GM23338 (cell line): Measurements from ENCODE around the gene CYP20A1. TPM values are rescaled to one million over a fixed set of nuclear protein-coding genes. Genes with fewer than 3 reads are reported as not detected.

Experiments
- ATAC-seq: fragments of 200-7000 bp; cut with Tn5 transposase; 3 replicates; pipeline ENCODE4 v1.9.1; 2020
- DNase-seq: peaks from one replicate; pipeline ENCODE4 v3.0.0-alpha.2; 2015; ENCODE audit warnings: low spot score
- H2AFZ ChIP-seq: fragments of 200-600 bp; sonication (generic); 2 replicates; pipeline ENCODE4 v1.8.0; 2016; ENCODE audit warnings: antibody characterized with exemption, mild to moderate bottlenecking, moderate library complexity
- H3F3A ChIP-seq: fragments of 200-600 bp; sonication (generic); replicated peaks from 2 replicates; pipeline ENCODE4 v1.8.0; 2017; ENCODE audit warnings: antibody characterized with exemption, mixed run types, low read depth
- H3K27ac ChIP-seq: fragments of 200-600 bp; sonication (generic); 2 replicates; pipeline ENCODE4 v1.6.1; 2016; ENCODE audit warnings: low read depth
- H3K27me3 ChIP-seq: fragments of 200-600 bp; sonication (generic); 2 replicates; pipeline ENCODE4 v1.8.0; 2016; ENCODE audit warnings: mild to moderate bottlenecking, mixed run types, moderate library complexity; ENCODE audit not compliant: insufficient read depth
- H3K36me3 ChIP-seq: fragments of 200-600 bp; sonication (generic); 2 replicates; pipeline ENCODE4 v1.8.0; 2016; ENCODE audit warnings: mild to moderate bottlenecking; ENCODE audit not compliant: insufficient read depth
- H3K4me1 ChIP-seq: fragments of 200-600 bp; sonication (generic); 2 replicates; pipeline ENCODE4 v1.8.0; 2016; ENCODE audit warnings: mild to moderate bottlenecking, moderate library complexity; ENCODE audit not compliant: insufficient read depth
- H3K4me2 ChIP-seq: fragments of 200-600 bp; sonication (generic); 2 replicates; pipeline ENCODE4 v1.7.1; 2017; ENCODE audit warnings: mixed run types
- H3K4me3 ChIP-seq: fragments of 200-600 bp; sonication (generic); 2 replicates; pipeline ENCODE4 v1.6.1; 2016; ENCODE audit warnings: mixed run types
- H3K79me2 ChIP-seq: fragments of 200-600 bp; sonication (generic); replicated peaks from 2 replicates; pipeline ENCODE4 v1.8.0; 2017; ENCODE audit warnings: mild to moderate bottlenecking; ENCODE audit not compliant: insufficient read depth
- H3K9me2 ChIP-seq: fragments of 200-600 bp; sonication (generic); 2 replicates; pipeline ENCODE4 v1.8.0; 2017; ENCODE audit not compliant: insufficient read depth
- H4K20me1 ChIP-seq: fragments of 200-600 bp; sonication (generic); replicated peaks from 2 replicates; pipeline ENCODE4 v1.8.0; 2017; ENCODE audit warnings: mild to moderate bottlenecking; ENCODE audit not compliant: insufficient read depth
- H3K27ac Mint-ChIP-seq: 2 replicates; pipeline ENCODE4 v1.8.0; 2020; ENCODE audit warnings: inconsistent platforms, mild to moderate bottlenecking, moderate library complexity, mixed read lengths
- H3K27me3 Mint-ChIP-seq: 3 replicates; pipeline ENCODE4 v1.8.0; 2022; ENCODE audit warnings: low read depth, mild to moderate bottlenecking, moderate library complexity, mixed read lengths, inconsistent platforms; ENCODE audit not compliant: insufficient read depth, poor library complexity
- H3K36me3 Mint-ChIP-seq: 3 replicates; pipeline ENCODE4 v1.8.0; 2021; ENCODE audit warnings: low read depth, mild to moderate bottlenecking, inconsistent platforms, moderate library complexity, mixed read lengths
- H3K4me1 Mint-ChIP-seq: 3 replicates; pipeline ENCODE4 v1.8.0; 2020; ENCODE audit warnings: mild to moderate bottlenecking, inconsistent platforms, mixed read lengths
- H3K4me3 Mint-ChIP-seq: 3 replicates; pipeline ENCODE4 v1.8.0; 2021; ENCODE audit warnings: moderate library complexity, mild to moderate bottlenecking, inconsistent platforms, mixed read lengths
- H3K9me3 Mint-ChIP-seq: 3 replicates; pipeline ENCODE4 v1.8.0; 2020; ENCODE audit warnings: moderate library complexity, mild to moderate bottlenecking, inconsistent platforms, mixed read lengths
- CREB1 ChIP-seq: fragments of 250-450 bp; sonication (Bioruptor Pico); IDR thresholded peaks from 2 replicates; pipeline ENCODE4 v1.5.0; 2020; ENCODE audit warnings: low read depth, mild to moderate bottlenecking, moderate library complexity
- EZH2 ChIP-seq: fragments of 200-600 bp; sonication (generic); IDR thresholded peaks from one replicate; pipeline ENCODE4 v1.8.0; 2017; ENCODE audit warnings: antibody characterized with exemption, mild to moderate bottlenecking, low read depth; ENCODE audit not compliant: unreplicated experiment
- JUNB ChIP-seq: IDR thresholded peaks from one replicate; pipeline ENCODE4 v1.6.1; 2016; ENCODE audit warnings: antibody characterized with exemption; ENCODE audit not compliant: unreplicated experiment
- ZNF114 ChIP-seq: fragments of 250-450 bp; sonication (Bioruptor Pico); IDR thresholded peaks from 2 replicates; pipeline ENCODE4 v1.5.0; 2020; ENCODE audit warnings: mild to moderate bottlenecking, moderate library complexity
- polyA plus RNA-seq: library from polyadenylated mRNA; unstranded; fragments of >200 nt; fragmentation: Nextera tagmentation; extraction: Ambion mirVana; gene quantifications from 2 replicates; pipeline ENCODE4 v1.2.1, GENCODE V29; 2016
- total RNA-seq: library from RNA; depleted of rRNA; stranded (reverse); fragments of >200 nt; shearing (Covaris generic); gene quantifications from 2 replicates; pipeline ENCODE4 v1.2.3, GENCODE V29; 2014
- TF ChIP-seq, protein P1 (sequence below): IDR thresholded peaks from 2 replicates; pipeline ENCODE4 v1.6.1; 2016; ENCODE audit warnings: antibody characterized with exemption
- TF ChIP-seq, protein P2 (sequence below): IDR thresholded peaks from one replicate; pipeline ENCODE4 v1.6.1; 2018; ENCODE audit warnings: antibody characterized with exemption; ENCODE audit not compliant: unreplicated experiment
- TF ChIP-seq, protein P3 (sequence below), 2 experiments: fragments of 200-600 bp in 1 of 2; sonication (generic) in 1 of 2; conservative IDR thresholded peaks; 2 replicates each; pipeline versions ENCODE4 v1.5.1 to v1.6.1; 2016 to 2017; ENCODE audit warnings: antibody characterized with exemption in 2 of 2, low read depth in 2 of 2, mild to moderate bottlenecking in 2 of 2, moderate library complexity in 1 of 2

Gene CYP20A1
- total and polyA plus RNA-seq, 2 experiments from 2014 or later, result 17.0 to 21.0 TPM

DNA sequence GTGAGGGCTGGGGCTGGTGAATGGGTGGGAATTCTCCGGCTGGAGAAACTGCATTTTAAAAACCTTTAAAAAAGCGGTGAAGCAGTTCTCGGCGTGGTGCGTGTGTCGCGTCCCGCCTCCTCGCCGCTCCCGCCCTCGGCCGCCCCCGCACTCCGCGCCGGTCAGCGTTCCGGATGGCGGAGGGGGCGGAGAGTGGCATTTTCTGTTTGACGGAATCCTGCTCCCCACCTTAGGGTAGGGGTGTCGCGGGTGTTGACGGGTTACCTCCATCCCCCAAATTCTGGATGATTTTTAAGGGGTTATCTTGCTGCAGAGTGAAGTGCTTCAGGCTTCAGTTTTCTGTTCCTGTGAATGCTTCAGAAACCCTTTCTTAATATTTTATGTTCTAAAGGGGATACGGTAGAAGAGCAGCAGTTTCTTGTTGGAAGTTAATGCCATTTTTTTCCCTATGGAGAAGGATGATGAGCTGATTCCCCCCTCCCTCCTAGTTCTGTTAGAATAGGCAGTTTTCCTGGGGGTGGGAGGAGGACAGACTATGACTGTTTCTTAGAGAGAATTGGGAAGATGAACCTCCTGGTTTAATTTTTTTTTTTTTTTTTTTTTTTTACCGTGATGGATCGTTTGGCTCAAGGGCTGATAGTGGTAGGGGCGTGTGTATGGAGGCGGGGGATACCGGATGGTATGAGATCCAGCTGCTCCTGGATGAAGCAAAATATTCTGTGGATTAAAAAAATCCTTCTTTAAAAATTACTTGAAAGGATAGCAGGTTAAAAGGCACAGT is 90.1 kb downstream of the CYP20A1 start:
- no peaks in the 10 kb centered on the region for H3K27me3 ChIP-seq
- H2AFZ ChIP-seq, result peak overlapping the region; percentile 63
- H3K27me3 Mint-ChIP-seq, result peaks cover 5% of the 10 kb centered on the region
- DNase-seq (peak; percentile 72), ATAC-seq (peak; percentile 62)
- H3K4me1 ChIP-seq, result peaks cover 21% of the 10 kb centered on the region
- H3K9me2 ChIP-seq, result no peaks in the 10 kb centered on the region
- H3K79me2 ChIP-seq, result peaks cover 56% of the 10 kb centered on the region
- peak overlapping the region; percentile 88 for H3K4me2 ChIP-seq
- peak overlapping the region; percentile 95 for H3K4me3 Mint-ChIP-seq
- H3K4me1 Mint-ChIP-seq, result peaks cover 30% of the 10 kb centered on the region
- H3K4me3 ChIP-seq, result peak overlapping the region; percentile 87
- no peaks in the 10 kb centered on the region for H3K36me3 ChIP-seq
- H3K9me3 Mint-ChIP-seq, result no peaks in the 10 kb centered on the region; the same call in 2 of the 3 replicates
- H3K27ac ChIP-seq, result peak overlapping the region; percentile 98
- no peaks in the 10 kb centered on the region for H3F3A ChIP-seq
- no peak for TF ChIP-seq ZNF114 (CRISPR knock-in tag)
- TF ChIP-seq, protein P1, sequence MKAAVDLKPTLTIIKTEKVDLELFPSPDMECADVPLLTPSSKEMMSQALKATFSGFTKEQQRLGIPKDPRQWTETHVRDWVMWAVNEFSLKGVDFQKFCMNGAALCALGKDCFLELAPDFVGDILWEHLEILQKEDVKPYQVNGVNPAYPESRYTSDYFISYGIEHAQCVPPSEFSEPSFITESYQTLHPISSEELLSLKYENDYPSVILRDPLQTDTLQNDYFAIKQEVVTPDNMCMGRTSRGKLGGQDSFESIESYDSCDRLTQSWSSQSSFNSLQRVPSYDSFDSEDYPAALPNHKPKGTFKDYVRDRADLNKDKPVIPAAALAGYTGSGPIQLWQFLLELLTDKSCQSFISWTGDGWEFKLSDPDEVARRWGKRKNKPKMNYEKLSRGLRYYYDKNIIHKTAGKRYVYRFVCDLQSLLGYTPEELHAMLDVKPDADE, result 0 out of 2 replicates have a peak, but pooled peaks have one; percentile 35
- no peaks in the 10 kb centered on the region; the same call in 1 of the 3 replicates for H3K36me3 Mint-ChIP-seq
- H4K20me1 ChIP-seq, result peaks cover 11% of the 10 kb centered on the region; the same call in 1 of the 2 replicates
- H3K27ac Mint-ChIP-seq, result peak overlapping the region; percentile 93

DNA sequence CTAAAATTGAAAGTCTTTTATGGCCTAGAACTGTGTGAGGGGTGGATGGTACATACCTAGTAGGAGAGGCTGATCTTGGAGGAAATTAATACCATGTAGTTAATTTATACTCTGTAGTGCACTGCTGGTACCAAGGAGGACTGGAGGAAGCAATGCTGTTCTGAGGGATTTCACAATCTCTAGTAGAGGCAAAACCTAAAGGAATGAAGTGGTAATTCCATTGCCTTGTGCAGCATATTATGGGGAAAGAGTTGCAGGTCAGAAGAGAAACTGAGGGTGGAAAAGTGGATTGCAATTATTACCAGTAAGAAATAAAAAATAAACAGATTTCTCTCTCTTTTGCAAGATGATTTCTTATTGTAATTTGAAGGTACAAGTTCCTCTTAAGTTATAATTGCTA is 91.6 kb downstream of the CYP20A1 start:
- no peak for ATAC-seq
- H3K79me2 ChIP-seq, result peaks cover 71% of the 10 kb centered on the region
- no peak overlapping the region for H3K27ac Mint-ChIP-seq
- TF ChIP-seq EZH2 (no peak), ZNF114 (CRISPR knock-in tag) (no peak), JUNB (no peak), CREB1 (CRISPR knock-in tag) (no peak)
- TF ChIP-seq, protein P2, sequence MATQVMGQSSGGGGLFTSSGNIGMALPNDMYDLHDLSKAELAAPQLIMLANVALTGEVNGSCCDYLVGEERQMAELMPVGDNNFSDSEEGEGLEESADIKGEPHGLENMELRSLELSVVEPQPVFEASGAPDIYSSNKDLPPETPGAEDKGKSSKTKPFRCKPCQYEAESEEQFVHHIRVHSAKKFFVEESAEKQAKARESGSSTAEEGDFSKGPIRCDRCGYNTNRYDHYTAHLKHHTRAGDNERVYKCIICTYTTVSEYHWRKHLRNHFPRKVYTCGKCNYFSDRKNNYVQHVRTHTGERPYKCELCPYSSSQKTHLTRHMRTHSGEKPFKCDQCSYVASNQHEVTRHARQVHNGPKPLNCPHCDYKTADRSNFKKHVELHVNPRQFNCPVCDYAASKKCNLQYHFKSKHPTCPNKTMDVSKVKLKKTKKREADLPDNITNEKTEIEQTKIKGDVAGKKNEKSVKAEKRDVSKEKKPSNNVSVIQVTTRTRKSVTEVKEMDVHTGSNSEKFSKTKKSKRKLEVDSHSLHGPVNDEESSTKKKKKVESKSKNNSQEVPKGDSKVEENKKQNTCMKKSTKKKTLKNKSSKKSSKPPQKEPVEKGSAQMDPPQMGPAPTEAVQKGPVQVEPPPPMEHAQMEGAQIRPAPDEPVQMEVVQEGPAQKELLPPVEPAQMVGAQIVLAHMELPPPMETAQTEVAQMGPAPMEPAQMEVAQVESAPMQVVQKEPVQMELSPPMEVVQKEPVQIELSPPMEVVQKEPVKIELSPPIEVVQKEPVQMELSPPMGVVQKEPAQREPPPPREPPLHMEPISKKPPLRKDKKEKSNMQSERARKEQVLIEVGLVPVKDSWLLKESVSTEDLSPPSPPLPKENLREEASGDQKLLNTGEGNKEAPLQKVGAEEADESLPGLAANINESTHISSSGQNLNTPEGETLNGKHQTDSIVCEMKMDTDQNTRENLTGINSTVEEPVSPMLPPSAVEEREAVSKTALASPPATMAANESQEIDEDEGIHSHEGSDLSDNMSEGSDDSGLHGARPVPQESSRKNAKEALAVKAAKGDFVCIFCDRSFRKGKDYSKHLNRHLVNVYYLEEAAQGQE, result no peak
- TF ChIP-seq, protein P3, sequence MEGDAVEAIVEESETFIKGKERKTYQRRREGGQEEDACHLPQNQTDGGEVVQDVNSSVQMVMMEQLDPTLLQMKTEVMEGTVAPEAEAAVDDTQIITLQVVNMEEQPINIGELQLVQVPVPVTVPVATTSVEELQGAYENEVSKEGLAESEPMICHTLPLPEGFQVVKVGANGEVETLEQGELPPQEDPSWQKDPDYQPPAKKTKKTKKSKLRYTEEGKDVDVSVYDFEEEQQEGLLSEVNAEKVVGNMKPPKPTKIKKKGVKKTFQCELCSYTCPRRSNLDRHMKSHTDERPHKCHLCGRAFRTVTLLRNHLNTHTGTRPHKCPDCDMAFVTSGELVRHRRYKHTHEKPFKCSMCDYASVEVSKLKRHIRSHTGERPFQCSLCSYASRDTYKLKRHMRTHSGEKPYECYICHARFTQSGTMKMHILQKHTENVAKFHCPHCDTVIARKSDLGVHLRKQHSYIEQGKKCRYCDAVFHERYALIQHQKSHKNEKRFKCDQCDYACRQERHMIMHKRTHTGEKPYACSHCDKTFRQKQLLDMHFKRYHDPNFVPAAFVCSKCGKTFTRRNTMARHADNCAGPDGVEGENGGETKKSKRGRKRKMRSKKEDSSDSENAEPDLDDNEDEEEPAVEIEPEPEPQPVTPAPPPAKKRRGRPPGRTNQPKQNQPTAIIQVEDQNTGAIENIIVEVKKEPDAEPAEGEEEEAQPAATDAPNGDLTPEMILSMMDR (conservative IDR thresholded peaks at IDR 0.05; ENCODE audit: low read depth in 2 of 2), result no peak

More for the DNA sequence above, 91.6 kb downstream of the CYP20A1 start:
- Mint-ChIP-seq H3K27me3 (peaks cover 5% of the 10 kb centered on the region), H3K4me3 (peak overlapping the region; percentile 95), H3K4me1 (peaks cover 30% of the 10 kb centered on the region), H3K9me3 (no peaks in the 10 kb centered on the region; the same call in 2 of the 3 replicates), H3K36me3 (peaks cover 3% of the 10 kb centered on the region)
- Histone ChIP-seq H4K20me1 (peaks cover 11% of the 10 kb centered on the region; the same call in 1 of the 2 replicates), H3K4me3 (peak overlapping the region; percentile 87), H3F3A (no peaks in the 10 kb centered on the region), H3K4me2 (peak overlapping the region; percentile 88), H3K27me3 (no peaks in the 10 kb centered on the region), H3K4me1 (peaks cover 21% of the 10 kb centered on the region), H3K36me3 (peaks cover 4% of the 10 kb centered on the region), H3K27ac (peak overlapping the region; percentile 78; the same call in 1 of the 2 replicates), H3K9me2 (no peaks in the 10 kb centered on the region), H2AFZ (no peak overlapping the region)
- no peak for DNase-seq
